ENCODE measurements around the gene SHC2.

Gene SHC2

DNA sequence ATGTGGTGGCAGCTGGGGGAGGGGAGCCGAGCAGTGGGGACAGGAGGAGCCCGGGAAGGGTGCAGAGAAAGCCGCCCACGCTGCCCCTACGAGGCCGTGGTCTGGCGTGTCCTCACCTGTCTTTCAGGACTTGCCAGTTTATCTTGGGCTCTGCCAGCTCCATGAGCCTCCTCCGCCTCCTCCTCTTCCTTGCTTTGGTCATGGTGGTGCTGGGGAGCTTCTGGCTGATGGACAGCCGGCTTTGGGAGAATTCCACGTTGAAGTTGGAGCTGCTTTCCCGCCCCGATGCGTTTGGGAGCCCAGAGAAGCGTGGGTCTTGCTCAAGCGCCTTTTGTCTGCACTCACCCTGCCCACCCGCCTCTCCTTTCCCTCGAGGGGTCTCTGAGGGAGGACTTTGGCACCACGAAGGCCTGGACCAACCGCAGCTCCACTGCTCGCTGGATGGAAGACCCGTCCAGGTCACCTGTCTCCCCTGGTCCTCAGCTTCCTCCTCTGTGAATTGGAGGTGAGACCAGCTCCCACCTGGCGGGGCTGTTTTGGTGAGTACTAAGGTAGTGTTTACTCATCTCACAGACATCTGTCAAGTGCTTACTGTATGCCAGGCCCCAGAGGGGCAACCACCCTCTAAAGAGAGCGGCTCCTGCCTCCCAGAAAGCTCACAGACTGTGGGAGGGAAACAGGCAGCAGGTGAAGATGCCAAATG, 86.5 kb downstream of the SHC2 start:
- no peak for DNase-seq (ENCODE audit: low read depth, low spot score)

DNA sequence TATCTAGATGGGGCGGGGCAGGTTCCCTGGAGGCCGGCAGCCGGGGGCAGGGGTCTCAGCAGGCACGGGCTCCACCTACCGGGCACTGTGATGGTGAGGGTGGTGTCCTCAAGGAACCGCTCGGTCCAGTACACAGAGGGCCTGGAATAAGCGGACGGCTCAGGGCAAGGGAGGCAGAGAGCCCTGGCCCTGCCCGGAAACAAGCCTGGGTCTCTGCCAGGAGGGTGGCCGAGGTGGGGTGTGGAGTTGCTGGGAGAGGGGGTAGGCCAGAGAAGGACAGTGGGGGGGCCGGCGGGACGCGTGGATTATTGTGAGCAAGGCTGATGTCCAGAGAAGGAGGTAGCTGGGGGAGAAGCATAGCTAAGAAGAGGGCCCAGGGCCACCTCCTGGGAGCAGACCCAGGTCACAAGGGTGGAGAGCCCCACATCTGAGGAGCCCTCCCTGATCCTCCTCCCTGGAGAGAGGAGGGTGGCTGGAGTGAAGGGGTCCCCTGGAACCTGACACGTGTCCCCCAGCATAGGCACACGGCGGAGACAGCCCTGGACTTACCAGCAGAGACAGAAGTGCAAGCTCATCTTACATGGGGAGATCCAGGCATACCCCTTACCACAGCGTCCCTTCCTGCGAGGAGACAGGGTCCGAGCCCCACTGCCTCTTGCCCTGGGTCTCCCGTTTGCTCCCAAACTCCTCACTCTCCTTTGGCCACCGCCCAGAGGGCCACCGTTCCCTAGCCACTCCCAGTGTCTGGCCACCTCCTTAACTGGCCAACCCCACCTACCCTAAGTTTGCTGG, 87.2 kb downstream of the SHC2 start:
- no peak for DNase-seq (ENCODE audit: low read depth, low spot score)

DNA sequence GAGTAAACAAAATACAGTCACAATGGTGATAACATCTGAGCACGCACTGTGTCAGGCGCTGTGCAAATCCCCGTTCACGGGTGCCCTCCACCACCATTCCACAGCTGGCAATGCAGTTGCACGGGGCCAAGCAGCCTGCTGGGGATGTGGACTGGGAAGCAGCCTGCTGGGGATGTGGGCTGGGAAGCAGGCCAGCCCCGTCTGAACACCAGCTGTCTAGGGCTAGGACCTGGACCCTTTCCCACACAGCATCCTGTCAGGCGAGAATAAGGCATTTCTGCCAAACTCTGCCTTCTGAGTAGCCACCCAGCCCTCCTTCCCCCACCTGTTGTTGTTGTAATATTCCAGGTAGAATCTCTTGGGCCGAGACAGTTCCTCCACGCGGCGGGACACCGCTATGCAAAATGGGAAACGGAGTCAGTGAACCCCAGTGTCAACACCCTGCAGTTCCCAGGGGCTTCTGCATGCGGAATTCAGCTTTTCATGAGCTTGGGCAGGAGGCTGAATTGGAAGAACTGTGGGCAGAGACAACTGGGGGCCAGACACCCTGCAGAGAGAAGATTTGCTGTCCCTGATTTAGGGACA, 88.4 kb downstream of the SHC2 start:
- DNase-seq (ENCODE audit: low read depth, low spot score): no peak

DNA sequence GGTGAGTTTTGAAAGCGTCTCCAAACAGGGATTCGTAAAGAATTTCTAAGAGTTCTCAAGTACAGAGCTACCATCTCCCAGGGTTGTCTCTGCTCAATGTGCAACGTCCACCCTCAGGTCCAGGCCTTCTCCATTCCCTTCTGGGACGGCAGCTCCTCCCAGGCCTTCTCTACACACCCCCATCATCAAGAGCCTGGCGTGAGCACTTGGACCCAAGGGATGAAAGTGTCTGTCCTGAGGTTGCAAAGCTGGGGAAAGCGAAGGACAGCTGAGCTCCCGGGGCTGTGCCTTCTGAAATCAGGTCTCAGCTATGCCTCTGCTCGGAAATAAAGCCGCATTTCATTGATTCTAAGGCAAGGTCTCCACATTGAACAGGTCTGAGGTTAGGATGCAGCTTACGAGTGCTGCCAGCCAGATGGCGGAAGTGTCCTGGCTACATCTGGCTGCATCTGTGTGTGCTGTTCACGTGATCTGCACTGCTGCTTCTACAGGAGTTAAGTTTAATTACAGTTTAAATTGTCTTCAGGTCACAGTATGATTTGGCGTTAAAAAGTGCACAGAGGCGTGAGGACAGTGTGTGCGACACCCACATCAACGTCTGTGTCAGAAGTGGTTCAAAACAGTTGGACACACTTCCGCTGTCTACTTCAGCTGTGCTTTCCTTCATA, 89.2 kb downstream of the SHC2 start:
- no peak for DNase-seq (ENCODE audit: low read depth, low spot score)

DNA sequence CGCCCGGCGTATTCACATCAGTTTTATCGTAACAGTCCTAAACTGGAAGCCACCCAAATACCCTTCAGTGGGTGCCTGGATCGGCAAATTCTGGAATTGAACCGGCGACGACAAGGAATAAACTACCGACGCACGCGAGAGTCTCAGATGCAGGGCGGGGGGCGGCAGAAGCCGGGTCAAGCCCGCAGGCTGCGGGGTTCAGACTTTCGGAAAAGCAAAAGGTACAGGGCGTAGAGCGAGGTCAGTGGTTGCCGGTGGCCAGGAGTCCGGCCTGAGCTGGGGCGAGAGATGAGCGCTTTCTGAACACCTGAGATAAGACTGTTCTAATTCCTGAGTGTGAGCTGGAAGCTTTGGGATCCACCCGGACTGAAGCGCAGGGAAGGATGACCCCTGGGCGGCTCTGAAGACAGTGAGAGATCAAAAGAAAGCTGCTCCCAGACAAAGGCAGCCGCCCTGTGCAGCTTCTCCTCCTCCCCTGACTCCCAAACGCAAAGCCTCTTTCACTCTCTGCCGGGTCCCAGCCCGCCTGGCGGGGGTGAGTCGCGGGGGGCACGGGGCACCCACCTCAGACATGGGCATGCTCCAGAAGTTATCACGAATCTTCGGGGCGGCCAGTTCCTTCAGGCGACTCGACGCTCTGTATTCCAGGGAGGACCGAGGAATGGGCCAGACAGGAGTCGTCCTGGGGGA, 90.0 kb downstream of the SHC2 start:
- DNase-seq (ENCODE audit: low read depth, low spot score): no peak

DNA sequence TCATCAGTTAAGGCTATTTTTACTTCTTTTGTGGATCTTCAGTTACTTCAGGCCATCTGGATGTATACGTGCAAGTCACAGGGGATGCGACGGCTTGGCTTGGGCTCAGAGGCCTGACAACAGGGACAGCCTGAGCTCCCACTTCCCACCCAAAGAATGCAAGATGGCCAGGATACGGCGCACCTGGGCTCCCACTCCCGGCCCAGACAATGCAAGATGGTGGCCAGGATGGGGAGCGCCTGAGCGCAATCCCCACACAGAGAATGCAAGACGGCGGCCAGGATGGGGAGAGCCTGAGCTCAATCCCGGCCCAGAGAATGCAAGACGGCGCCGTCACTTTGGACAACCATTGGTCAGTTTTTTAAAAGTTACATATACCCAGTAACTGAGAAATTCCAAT, 91.0 kb downstream of the SHC2 start:
- DNase-seq (ENCODE audit: low read depth, low spot score): no peak

DNA sequence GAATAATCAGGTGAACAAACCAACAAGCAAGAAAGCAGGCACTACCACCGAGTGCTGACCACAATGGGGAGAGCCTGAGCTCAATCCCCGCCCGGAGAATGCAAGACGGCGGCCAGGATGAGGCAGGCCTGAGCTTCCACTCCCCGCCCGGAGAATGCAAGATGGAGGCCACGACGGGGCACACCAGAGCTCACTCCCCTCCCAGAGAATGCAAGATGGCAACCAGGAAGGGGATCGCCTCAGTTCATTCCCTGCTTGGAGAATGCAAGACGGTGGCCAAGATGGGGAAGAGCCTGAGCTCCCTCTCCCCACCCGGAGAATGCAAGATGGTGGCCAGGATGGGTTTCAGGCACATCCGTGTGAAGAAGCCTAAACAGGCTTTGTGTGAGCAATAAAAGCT, 91.6 kb downstream of the SHC2 start:
- no peak for DNase-seq (ENCODE audit: low read depth, low spot score)

DNA sequence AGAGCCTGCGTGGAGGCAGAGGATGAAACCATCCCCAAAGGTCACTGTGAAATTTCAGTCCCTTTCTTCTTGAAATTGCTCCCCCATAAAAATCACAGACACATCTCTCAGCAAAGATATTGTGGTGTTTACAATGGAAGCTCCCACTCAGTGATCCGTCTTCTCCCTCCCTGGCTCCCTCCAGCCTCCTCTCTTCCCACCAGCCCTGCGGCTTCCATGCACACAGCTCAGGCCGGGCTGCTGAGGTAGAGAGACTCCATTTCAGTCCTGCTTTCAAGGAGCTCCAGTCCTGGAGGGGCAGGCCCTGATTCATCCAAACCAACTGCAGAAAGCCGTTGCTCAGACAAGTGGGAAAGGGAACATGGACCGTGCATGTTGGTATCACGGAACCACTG, 92.2 kb downstream of the SHC2 start:
- DNase-seq (ENCODE audit: low read depth, low spot score): no peak

DNA sequence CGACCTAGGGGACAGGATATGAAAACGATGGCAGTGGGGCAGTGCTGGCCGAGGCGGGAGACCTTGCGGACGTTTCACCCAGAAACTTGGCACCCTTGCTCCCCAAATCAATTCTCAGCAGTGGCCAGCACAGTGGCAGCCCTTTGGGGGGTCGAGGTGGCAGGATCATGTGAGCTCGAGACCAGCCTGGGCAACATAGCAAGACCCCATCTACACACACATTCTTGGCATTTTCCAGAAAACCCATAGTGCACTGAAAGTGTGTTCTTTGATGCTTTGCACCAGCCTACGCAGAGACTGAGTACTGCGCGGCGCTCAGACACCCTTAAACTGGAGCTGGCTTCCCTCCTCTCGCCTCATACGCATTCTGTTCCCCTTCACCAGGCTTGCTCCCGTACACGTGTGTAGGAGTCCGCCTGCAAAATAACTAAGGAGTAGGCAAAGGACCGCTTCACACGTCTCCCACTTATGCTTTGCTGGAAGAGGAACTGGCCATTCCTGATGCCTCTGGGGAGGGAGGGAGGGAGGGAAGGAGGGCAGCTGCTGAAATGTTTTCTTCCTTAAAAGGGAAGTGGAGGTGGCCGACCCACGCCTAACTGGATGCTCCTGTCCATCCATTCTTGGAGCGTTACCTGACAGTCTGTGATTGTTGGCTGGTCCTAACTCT, 92.7 kb downstream of the SHC2 start:
- no peak for DNase-seq (ENCODE audit: low read depth, low spot score)

DNA sequence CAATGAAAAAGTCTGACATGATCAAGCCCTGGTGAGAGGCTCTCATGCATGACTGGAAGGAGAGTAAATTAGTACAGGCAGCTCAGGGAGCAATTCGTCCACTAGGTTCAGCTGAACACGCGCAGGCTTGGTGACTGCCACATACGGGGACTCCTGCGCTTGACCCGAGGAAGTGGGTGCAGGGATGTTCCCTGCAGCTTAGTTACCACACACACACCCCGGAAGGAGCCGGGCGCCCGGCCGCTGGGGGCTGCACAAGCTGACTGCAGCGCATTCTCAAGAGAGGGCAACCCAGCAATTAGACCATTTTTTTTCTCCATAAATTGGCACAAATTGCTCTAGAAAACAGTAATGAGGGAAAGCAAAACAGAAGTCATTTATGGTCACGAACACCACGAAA, 93.3 kb downstream of the SHC2 start:
- no peak for DNase-seq (ENCODE audit: low read depth, low spot score)

DNA sequence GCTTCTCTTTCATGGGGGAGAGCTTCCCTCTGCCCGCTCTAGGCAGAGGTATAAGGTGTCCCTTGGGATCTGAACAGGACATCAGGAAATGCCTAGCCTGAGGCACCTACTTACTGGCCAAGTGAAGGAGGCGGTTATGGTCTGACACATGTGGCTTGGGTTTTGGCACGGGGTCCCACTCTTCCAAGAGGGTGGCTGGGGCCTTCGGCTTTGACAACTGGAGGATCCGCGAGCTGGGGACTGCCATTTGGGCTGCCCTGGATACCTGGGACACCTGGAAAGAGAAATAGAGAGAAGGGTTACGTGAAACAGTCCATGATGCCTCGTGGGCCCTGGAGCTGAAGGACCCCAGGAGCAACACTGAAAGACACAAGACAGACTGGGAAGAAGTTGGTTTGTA, 93.9 kb downstream of the SHC2 start:
- DNase-seq (ENCODE audit: low read depth, low spot score): no peak

Data from activated naive CD8-positive, alpha-beta T cell treated with anti-CD3 and anti-CD28 coated beads, Interleukin-2, amount 50 U/mL, for 16 hours (primary cell).